GM12878 (cell line): Measurements from ENCODE around the gene SULT1C3. TPM values are rescaled to one million over a fixed set of nuclear protein-coding genes. Genes with fewer than 3 reads are reported as not detected.

ENCODE experiments used
- NFYB ChIP-seq: IDR thresholded peaks from 2 replicates; pipeline ENCODE4 v1.6.1; 2011; ENCODE audit warnings: low read depth, mild to moderate bottlenecking, low read length, improper control_type of control experiment, moderate library complexity; ENCODE audit not compliant: insufficient read depth
- polyA plus RNA-seq, 11 experiments: library from polyadenylated mRNA; depleted of rRNA in 4 of 11; unstranded in 6 of 11; stranded (reverse) in 5 of 11; fragments of >200 nt; fragmentation: Nextera tagmentation in 4 of 11; fragmentation: Illumina TruSeq in 1 of 11; extraction: Ambion mirVana in 4 of 11; extraction: Trizol in 1 of 11; gene quantifications; 1 replicate in 1 of 11; 2 replicates in 10 of 11; pipeline versions ENCODE4 v1.2.1 to v1.2.3, GENCODE V29; 2011 to 2016; ENCODE audit warnings: inconsistent platforms in 2 of 11, missing spikeins in 2 of 11, low read depth in 1 of 11
- total RNA-seq, 4 experiments: library from RNA; depleted of rRNA in 3 of 4; stranded (reverse); fragments of >200 nt in 3 of 4; fragmentation: Illumina TruSeq in 1 of 4; extraction: Trizol in 1 of 4; gene quantifications; 2 replicates each; pipeline versions ENCODE4 v1.2.1 to v1.2.3, GENCODE V29; 2013 to 2021

The SULT1C3 gene
- total and polyA plus RNA-seq, 10 of the 15 experiments (the other 5 are each of a cell fraction or from before 2014, with no cell fraction given): not detected

DNA sequence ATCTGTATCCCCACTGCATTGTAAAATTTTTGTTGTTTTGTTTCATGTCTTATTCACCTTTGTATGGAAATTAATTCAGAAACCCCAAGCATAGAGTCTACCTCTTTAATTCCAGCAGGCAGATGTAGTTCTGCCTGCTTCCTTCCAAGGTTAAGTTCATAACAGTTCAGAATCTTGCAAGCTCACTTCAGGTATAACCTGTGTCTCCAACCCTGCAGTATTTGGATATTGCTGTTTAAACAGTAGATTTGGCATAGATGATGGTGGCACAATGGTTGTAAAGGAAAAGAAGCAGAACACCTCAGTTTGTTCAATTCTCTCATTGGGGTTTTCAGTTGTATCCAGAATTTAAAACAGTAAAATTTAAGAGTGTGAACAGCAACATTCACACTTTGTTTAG is 70.1 kb downstream of the SULT1C3 start (continued):
- TF ChIP-seq NFYB: no peak

Other genes starting within 250 kb of the SULT1C3 start
- not detected in 2 replicates for gene SULT1C2, start 48.9 kb downstream of the SULT1C3 start, total RNA-seq (2014; rRNA removed)
- gene SULT1C2, start 48.9 kb downstream of the SULT1C3 start, total RNA-seq (2014; rRNA removed; fragmentation: Illumina TruSeq; extraction: Trizol): not detected in 2 replicates
- gene SULT1C2, start 48.9 kb downstream of the SULT1C3 start, total RNA-seq (2021): 0.03 and 0.05 TPM in 2 replicates
- gene SULT1C2, start 48.9 kb downstream of the SULT1C3 start, polyA plus RNA-seq (2011; rRNA removed): 0.04 TPM in 1 of 2 replicates, not detected in the other
- not detected in 2 replicates for gene SULT1C2, start 48.9 kb downstream of the SULT1C3 start, polyA plus RNA-seq (2014; fragmentation: Illumina TruSeq; extraction: Trizol)
- under 1 TPM in 1 of 2 experiments, not detected in 1; 0.07 TPM for gene SULT1C2, start 48.9 kb downstream of the SULT1C3 start, polyA plus RNA-seq (2014; fragmentation: Nextera tagmentation; extraction: Ambion mirVana)
- not detected in 2 replicates for gene SULT1C2, start 48.9 kb downstream of the SULT1C3 start, polyA plus RNA-seq (2014; rRNA removed)
- gene SULT1C2, start 48.9 kb downstream of the SULT1C3 start, polyA plus RNA-seq (2016; fragmentation: Nextera tagmentation; extraction: Ambion mirVana): not detected
- not detected in 2 replicates for gene SULT1C4, start 138.0 kb downstream of the SULT1C3 start, total RNA-seq (2014; rRNA removed)
- not detected in 2 replicates for gene SULT1C4, start 138.0 kb downstream of the SULT1C3 start, total RNA-seq (2014; rRNA removed; fragmentation: Illumina TruSeq; extraction: Trizol)
- gene SULT1C4, start 138.0 kb downstream of the SULT1C3 start, total RNA-seq (2021): not detected in 2 replicates
- gene SULT1C4, start 138.0 kb downstream of the SULT1C3 start, polyA plus RNA-seq (2011; rRNA removed): not detected in 2 replicates
- gene SULT1C4, start 138.0 kb downstream of the SULT1C3 start, polyA plus RNA-seq (2014; fragmentation: Illumina TruSeq; extraction: Trizol): not detected in 2 replicates
- gene SULT1C4, start 138.0 kb downstream of the SULT1C3 start, polyA plus RNA-seq (2014; fragmentation: Nextera tagmentation; extraction: Ambion mirVana): not detected
- gene SULT1C4, start 138.0 kb downstream of the SULT1C3 start, polyA plus RNA-seq (2014; rRNA removed): 0.04 TPM in 1 of 2 replicates, not detected in the other
- gene SULT1C4, start 138.0 kb downstream of the SULT1C3 start, polyA plus RNA-seq (2016; fragmentation: Nextera tagmentation; extraction: Ambion mirVana): not detected
- gene GCC2, start 209.2 kb downstream of the SULT1C3 start, total RNA-seq (2014; rRNA removed): 12.1 and 15.4 TPM in 2 replicates
- gene GCC2, start 209.2 kb downstream of the SULT1C3 start, total RNA-seq (2014; rRNA removed; fragmentation: Illumina TruSeq; extraction: Trizol): 25.4 and 30.8 TPM in 2 replicates
- 20.5 and 25.3 TPM in 2 replicates for gene GCC2, start 209.2 kb downstream of the SULT1C3 start, total RNA-seq (2021)
- gene GCC2, start 209.2 kb downstream of the SULT1C3 start, polyA plus RNA-seq (2011; rRNA removed): 30.4 and 56.2 TPM in 2 replicates
- 27.0 and 35.3 TPM in 2 replicates for gene GCC2, start 209.2 kb downstream of the SULT1C3 start, polyA plus RNA-seq (2014; fragmentation: Illumina TruSeq; extraction: Trizol)
- gene GCC2, start 209.2 kb downstream of the SULT1C3 start, polyA plus RNA-seq (2014; fragmentation: Nextera tagmentation; extraction: Ambion mirVana): 10 to 100 TPM; 11.8 to 13.5 TPM
- 9.5 and 12.1 TPM in 2 replicates for gene GCC2, start 209.2 kb downstream of the SULT1C3 start, polyA plus RNA-seq (2014; rRNA removed)
- 10 to 100 TPM; 31.4 to 35.5 TPM for gene GCC2, start 209.2 kb downstream of the SULT1C3 start, polyA plus RNA-seq (2016; fragmentation: Nextera tagmentation; extraction: Ambion mirVana)